ENCODE results near the gene GSTCD.
"Not testable (repeated sequence)": the region's sequence is repeated elsewhere in the genome, so short reads cannot be mapped to it uniquely, and the experiment has no call there.

GSTCD gene

GRCh38 chr4:105815701-105816100 is 107.1 kb downstream of the GSTCD start:
- no peak for DNase-seq

GRCh38 chr4:105822061-105822460 is 113.5 kb downstream of the GSTCD start:
- no peak for DNase-seq

GRCh38 chr4:105828074-105828473 is 119.5 kb downstream of the GSTCD start:
- no peak for DNase-seq

DNA sequence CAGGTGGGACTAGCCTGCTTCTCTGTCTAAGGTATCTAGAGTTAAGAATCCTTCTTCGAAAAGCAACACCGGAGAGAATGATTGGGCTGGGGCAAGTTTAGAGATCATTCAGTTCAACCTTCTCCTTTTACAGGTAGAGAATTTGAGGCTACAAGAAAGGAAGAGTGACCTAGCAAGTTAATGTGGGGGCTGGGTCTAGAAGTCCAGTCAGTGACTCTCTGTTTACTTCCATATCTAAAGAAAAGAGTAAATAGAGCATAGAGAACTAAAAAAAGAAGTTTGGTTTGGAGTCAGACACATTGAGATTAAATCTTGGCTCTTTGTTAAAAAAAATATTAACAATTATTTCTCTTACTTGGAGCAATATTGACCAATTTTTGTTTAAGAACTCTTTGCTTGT is 122.6 kb downstream of the GSTCD start:
- no peak for DNase-seq

DNA sequence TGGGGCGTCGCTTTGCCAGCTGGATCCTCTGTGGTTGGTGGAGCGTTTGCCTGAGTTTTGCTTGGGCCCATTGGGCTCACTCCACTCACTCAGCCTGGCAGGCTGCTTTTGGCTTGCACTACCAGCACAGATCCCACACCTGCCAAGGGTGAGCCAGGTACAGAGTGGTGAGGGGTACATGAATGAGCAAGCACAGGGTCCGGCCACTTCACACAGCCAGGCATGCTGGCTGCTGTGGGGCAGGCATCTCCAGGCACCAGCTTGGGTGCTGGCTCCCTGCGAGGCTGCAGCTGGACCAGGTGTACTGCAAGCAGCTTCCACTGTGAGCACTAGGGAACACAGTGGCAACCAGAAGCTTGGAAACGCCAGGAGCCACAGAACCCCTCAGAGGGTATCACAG is 126.6 kb downstream of the GSTCD start:
- no peak for DNase-seq

DNA sequence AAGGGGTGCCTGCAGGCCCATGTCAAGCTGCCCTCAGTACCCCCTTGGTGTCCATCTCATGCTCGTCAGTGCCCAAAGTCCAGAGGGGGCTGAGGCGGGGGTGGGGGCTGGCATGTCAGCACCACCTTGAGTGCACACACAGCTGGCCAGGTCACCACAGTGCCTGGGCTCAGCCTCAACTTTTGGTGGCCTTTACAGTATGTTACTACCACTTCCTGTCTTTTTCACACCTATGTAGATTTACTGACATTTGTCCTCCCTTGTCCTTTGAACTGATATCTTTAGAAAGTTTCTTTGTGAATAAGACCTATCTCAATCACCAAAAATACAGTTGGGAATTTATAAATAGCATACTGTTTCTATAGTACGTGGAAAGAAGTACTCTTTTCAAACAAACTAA is 128.0 kb downstream of the GSTCD start:
- no peak for DNase-seq

GRCh38 chr4:105837037-105837436 is 128.5 kb downstream of the GSTCD start:
- DNase-seq: no peak

GRCh38 chr4:105838082-105838481 is 129.5 kb downstream of the GSTCD start:
- DNase-seq: no peak

GRCh38 chr4:105840426-105841174 is 132.0 kb downstream of the GSTCD start:
- DNase-seq: no peak

DNA sequence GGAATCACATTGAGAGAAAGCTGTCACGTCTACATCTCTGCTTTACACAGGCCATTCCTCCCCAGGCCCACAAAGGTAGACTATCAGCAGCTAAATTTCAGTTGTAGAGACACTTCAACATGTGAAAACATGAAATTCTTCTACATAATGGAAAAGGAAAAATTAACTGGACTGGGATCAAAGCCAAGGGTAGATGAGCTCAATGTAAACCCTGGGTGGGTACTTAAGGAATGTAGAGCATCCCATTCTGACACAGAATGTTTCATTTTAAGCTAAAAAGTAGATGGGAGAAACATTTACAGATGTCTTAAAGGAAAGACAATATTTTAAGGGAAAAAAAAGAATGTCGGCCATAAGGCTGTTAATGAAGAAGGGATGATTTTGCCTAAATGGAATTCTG is 135.4 kb downstream of the GSTCD start:
- no peak for DNase-seq

DNA sequence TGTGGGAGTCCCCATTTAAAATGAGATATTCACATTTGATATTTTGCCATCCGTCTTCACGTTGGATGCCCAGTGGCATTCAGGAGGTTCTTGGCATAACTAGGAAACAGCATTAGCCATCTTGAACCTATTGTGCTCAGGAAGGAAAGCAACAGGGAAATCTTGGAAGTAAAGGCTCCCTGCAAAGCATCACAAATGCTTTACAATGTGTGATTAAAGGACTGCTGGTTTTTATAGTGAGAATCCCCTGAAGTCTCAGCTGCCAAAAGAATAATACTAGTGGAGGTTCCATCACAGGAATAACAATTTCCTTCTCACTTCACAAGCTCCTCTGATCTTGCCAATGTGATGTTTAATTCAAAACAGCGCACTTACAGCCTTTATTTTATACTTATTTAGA is 137.0 kb downstream of the GSTCD start:
- DNase-seq: no peak

DNA sequence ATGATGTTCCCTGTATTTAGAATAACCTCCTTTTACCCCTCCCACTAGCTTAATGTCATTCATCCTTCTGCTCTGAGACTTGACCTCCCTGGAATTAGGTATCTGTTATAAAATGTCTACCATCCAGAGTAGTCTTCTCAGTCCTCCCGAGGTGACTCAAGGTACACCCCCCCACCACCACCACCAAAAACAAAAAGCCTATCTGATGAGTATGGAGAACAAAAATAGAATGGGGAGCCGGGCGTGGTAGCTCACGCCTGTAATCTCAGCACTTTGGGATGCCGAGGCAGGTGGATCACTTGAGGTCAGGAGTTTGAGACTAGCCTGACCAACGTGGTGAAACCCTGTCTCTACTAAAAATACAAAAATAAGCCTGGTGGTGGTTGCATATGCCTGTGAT is 139.8 kb downstream of the GSTCD start:
- DNase-seq: not testable (repeated sequence)

GRCh38 chr4:105851196-105851595 is 142.6 kb downstream of the GSTCD start:
- no peak for DNase-seq

DNA sequence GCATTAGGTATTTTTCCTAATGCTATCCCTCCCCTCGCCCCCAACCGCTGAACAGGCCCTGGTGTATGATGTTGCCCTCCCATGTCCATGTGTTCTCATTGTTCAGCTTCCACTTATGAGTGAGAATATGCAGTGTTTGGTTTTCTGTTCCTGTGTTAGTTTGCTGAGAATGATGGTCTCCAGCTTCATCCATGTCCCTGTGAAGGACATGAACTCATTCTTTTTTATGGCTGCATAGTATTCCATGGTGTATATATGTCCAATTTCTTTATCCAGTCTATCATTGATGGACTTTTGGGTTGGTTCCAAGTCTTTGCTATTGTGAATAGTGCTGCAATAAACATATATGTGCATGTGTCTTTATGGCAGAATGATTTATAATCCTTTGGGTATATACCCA is 143.6 kb downstream of the GSTCD start:
- DNase-seq: not testable (repeated sequence)

GRCh38 chr4:105858466-105859040 is 150.0 kb downstream of the GSTCD start:
- no peak for DNase-seq

- DNase-seq: no peak
Measured at GRCh38 chr4:105859233-105859632, 150.6 kb downstream of the GSTCD start.

- no peak for DNase-seq
Measured at GRCh38 chr4:105870963-105871362, 162.4 kb downstream of the GSTCD start.

DNA sequence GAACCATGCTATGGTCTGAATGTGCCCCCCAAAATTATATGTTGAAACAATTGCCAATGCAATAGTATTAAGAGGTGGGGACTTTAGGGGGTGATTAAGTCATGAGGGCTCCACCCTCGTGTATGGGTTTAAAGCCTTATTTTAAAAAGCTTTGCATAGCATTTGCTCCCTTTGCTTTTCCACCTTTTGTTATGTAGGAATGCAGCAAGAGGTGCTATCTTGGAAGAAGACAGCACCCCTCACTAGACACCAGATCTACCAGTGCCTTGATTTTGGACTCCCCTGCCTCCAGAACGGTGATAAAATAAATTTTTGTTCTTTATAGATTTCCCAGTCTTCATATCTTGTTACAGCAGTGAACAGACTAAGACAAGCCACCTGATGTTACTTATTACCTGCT is 163.4 kb downstream of the GSTCD start:
- DNase-seq: no peak

- no peak for DNase-seq
Measured at GRCh38 chr4:105875233-105875632, 166.6 kb downstream of the GSTCD start.

DNA sequence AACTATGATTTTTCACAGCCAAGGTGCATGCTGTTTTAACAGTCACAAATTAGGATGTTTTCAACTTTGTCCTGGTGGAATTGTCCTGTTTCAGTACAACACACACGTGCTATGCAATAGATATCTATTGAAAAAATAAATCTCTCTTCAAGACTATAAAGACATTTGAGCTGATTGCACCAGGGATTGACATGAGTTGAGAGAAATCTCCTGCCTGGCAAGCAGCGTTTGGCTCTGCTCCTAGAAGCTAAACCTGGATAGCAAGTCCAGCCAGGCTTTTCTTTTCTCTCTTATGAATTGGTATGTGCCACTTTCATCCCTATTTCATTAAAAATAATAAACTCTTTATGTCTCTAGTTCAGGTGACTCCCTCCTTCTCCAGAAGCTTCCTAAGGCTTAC is 170.1 kb downstream of the GSTCD start:
- no peak for DNase-seq

DNA sequence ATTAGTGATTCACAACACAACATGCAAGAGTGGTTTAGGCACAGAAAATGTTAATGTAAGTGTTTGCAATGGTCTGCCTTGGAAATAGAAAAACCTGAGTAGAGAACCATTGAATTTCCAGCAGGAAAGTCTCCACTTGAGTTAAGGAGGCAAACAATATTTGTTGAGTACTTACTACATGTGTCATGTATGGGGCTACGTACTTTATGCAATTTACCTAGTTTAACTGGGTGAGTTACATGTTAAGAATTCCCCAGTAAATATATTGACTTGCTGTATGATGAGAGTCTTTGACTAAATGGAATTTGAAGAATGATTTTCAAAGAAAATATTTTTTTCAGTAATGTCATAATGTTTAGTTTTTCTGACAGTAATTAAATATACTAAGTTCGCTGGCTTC is 178.9 kb downstream of the GSTCD start:
- DNase-seq: no peak

- DNase-seq: no peak
Measured at GRCh38 chr4:105894660-105895582, 186.3 kb downstream of the GSTCD start, which contains the start of gene NPNT. Gene NPNT, plus strand, starts transcription at chr4:105895471. Its CDS starts 182 bp downstream, at chr4:105895653.

DNA sequence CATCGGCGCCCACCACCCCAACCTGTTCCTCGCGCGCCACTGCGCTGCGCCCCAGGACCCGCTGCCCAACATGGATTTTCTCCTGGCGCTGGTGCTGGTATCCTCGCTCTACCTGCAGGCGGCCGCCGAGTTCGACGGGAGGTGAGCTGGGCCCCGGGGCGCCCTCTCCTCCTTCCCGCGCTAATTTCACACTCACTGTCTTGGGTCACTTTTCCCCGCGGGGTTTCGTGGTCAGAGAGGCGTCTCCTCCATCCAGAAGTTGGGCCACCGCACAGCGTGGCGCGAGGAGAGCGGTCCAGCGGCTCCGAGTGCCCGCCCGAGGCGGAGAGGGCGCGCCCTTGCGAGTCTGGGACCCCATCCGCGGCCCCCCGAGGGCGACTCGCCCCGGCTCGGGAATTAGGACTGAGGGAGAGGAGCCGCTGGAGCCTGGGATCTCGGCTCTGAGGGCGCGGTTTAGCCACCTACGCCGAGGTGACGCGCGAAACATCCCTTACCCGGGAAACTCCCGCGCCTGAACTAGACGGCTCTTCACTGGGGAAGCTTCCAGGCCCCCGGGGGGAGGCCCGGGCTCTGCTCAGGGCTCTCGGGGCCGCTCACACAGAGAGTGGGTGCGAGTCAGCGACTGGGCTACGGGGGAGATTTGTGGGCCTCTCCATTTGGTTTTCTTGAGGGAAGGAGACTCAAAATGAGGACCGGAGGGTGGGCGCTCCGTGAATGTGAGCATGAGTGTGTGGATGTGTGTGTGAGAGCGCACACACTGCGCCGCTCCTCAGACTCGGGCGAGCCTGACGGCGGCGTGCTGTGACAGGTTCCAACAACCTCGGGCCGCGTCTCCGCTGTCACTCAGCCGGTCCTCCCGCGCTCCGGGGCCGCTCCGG is 187.2 kb downstream of the GSTCD start:
- no peak for DNase-seq
